ENCODE results near the gene ARHGAP45. TPM values are rescaled to one million over a fixed set of nuclear protein-coding genes. Genes with fewer than 3 reads are reported as not detected.

The ARHGAP45 gene, protein sequence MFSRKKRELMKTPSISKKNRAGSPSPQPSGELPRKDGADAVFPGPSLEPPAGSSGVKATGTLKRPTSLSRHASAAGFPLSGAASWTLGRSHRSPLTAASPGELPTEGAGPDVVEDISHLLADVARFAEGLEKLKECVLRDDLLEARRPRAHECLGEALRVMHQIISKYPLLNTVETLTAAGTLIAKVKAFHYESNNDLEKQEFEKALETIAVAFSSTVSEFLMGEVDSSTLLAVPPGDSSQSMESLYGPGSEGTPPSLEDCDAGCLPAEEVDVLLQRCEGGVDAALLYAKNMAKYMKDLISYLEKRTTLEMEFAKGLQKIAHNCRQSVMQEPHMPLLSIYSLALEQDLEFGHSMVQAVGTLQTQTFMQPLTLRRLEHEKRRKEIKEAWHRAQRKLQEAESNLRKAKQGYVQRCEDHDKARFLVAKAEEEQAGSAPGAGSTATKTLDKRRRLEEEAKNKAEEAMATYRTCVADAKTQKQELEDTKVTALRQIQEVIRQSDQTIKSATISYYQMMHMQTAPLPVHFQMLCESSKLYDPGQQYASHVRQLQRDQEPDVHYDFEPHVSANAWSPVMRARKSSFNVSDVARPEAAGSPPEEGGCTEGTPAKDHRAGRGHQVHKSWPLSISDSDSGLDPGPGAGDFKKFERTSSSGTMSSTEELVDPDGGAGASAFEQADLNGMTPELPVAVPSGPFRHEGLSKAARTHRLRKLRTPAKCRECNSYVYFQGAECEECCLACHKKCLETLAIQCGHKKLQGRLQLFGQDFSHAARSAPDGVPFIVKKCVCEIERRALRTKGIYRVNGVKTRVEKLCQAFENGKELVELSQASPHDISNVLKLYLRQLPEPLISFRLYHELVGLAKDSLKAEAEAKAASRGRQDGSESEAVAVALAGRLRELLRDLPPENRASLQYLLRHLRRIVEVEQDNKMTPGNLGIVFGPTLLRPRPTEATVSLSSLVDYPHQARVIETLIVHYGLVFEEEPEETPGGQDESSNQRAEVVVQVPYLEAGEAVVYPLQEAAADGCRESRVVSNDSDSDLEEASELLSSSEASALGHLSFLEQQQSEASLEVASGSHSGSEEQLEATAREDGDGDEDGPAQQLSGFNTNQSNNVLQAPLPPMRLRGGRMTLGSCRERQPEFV
- 0.17 TPM for polyA plus RNA-seq (2013, experiment 1 of 2)
- polyA plus RNA-seq (2013, experiment 2 of 2), result 0.15 TPM

DNA sequence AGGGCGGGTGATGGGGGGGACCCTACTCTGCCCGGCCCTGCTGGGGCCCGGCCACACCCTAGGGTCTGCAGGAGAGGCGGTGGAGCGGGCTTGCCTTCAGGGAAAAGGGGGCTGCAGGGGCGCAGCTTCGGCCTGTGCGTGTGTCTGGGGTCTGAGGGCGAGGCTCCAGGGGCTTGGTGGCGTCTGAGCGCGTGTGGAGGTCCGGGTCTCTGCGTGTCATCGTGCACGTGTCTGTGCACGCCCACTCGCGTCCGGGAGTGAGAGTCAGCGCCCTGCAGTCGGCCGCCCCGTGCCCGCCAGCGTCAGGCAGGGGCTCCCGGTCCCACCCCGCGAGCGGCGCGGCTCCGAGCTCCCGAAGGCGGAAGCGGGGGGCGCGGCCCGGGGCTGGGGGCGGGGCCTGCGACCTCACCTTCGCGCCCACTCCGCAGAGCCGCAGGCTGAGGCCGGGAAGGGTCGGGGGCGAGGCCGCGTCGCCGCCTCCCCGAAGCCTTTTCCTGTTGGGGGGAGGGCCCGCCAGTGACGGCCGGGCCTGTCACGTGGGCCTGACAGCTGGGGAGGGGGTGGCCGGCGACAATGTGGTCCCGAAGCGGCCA lies at the start of gene ARHGAP45:
TSS of gene ARHGAP45 (plus strand) at position 420 of the 593 bp plus-strand sequence. CDS start 239 bp downstream, outside the sequence.
- H3K14ac ChIP-seq (ENCODE audit: low read length in 2 of 2), result peak within 1 kb of the TSS in 1 of 2 experiments; percentile 86
- peak within 1 kb of the TSS in 1 of 2 experiments; percentile 48 for H2BK12ac ChIP-seq (ENCODE audit: low read length in 2 of 2)
- peaks cover 0 to 12% of the 10 kb centered on the region in 2 experiments for H3K36me3 ChIP-seq (ENCODE audit: control insufficient read depth in 1 of 2, insufficient read depth in 2 of 2, low read depth in 1 of 2, low read length in 2 of 2)
- DNase-seq, result no peak
- no peak within 1 kb of the TSS for H2BK5ac ChIP-seq (ENCODE audit: low read depth, low read length, poor library complexity, severe bottlenecking)
- no peak within 1 kb of the TSS for H3K4ac ChIP-seq (ENCODE audit: low read depth in 1 of 2, low read length in 2 of 2)
- no peak within 1 kb of the TSS for H2AFZ ChIP-seq (ENCODE audit: low read depth, low read length)
- H3K9me3 ChIP-seq (ENCODE audit: control insufficient read depth, low read length), result no peaks in the 10 kb centered on the region
- H3K27me3 ChIP-seq (ENCODE audit: control insufficient read depth in 1 of 2, insufficient read depth in 1 of 2, low read length in 2 of 2), result peaks cover 44 to 68% of the 10 kb centered on the region in 2 experiments
- H4K91ac ChIP-seq (ENCODE audit: low read length), result no peak within 1 kb of the TSS
- H2BK120ac ChIP-seq (ENCODE audit: low read depth, low read length), result no peak within 1 kb of the TSS
- H3K4me3 ChIP-seq (ENCODE audit: insufficient read depth in 1 of 2, low read depth in 1 of 2, low read length in 2 of 2), result peak within 1 kb of the TSS in 1 of 2 experiments; percentile 28
- peak within 1 kb of the TSS; percentile 38 for H4K8ac ChIP-seq (ENCODE audit: low read length)
- no peak within 1 kb of the TSS for H3K9ac ChIP-seq (ENCODE audit: low read length)
- no peak within 1 kb of the TSS for H2AK5ac ChIP-seq (ENCODE audit: low read length, severe bottlenecking)
- WGBS, result 15% methylated on average over 51 of the region's 61 CpGs
- H2BK15ac ChIP-seq (ENCODE audit: low read depth, poor library complexity, severe bottlenecking), result peak within 1 kb of the TSS; percentile 84
- H3K18ac ChIP-seq (ENCODE audit: low read depth in 1 of 2, low read length in 2 of 2), result peak within 1 kb of the TSS in 1 of 2 experiments; percentile 56
- H3K79me1 ChIP-seq (replicated peaks; ENCODE audit: low read length, poor library complexity, severe bottlenecking), result no peaks in the 10 kb centered on the region
- peaks cover 39% of the 10 kb centered on the region for H3K4me1 ChIP-seq (ENCODE audit: control insufficient read depth, insufficient read depth, low read depth, low read length)
- no peak within 1 kb of the TSS for H3K27ac ChIP-seq (ENCODE audit: low read length, poor library complexity, severe bottlenecking)
- H3K23ac ChIP-seq (ENCODE audit: low read length in 2 of 2), result no peak within 1 kb of the TSS
- peak within 1 kb of the TSS; percentile 53 for H3K4me2 ChIP-seq (ENCODE audit: low read length, poor library complexity, severe bottlenecking)

DNA sequence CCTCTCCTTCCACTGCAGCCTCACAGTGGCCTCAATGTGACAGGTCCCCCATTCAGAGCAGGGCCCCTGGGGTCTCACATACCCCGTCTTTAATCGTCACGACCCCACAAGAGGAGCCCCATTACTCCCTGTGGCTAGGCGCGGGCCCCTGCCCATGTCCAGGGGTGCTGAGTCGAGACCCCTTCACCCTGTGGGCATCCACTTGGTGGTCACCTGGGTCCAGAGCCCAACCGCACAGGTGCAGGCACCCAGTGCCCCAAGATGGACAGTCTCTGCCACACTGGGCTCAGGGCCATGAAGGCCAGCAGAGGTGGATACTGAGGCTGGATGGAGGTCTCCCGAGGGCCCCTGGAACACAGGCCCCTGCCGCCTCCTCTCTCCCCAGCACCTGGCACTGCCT lies 49.1 kb upstream of the ARHGAP45 start:
- Histone ChIP-seq H3K23ac (ENCODE audit: low read length in 2 of 2) (peak overlapping the region; percentile 29 to 37), H2BK15ac (ENCODE audit: low read depth, poor library complexity, severe bottlenecking) (peak overlapping the region; percentile 48), H3K79me1 (replicated peaks; ENCODE audit: low read length, poor library complexity, severe bottlenecking) (peaks cover 7% of the 10 kb centered on the region), H3K4me1 (ENCODE audit: control insufficient read depth, insufficient read depth, low read depth, low read length) (peaks cover 53% of the 10 kb centered on the region), H2BK5ac (ENCODE audit: low read depth, low read length, poor library complexity, severe bottlenecking) (no peak overlapping the region), H3K18ac (ENCODE audit: low read depth in 1 of 2, low read length in 2 of 2) (no peak overlapping the region), H2BK120ac (ENCODE audit: low read depth, low read length) (no peak overlapping the region), H3K4me2 (ENCODE audit: low read length, poor library complexity, severe bottlenecking) (no peak overlapping the region), H3K27me3 (ENCODE audit: control insufficient read depth in 1 of 2, insufficient read depth in 1 of 2, low read length in 2 of 2) (no peaks in the 10 kb centered on the region), H3K4ac (ENCODE audit: low read depth in 1 of 2, low read length in 2 of 2) (peak overlapping the region in 1 of 2 experiments; percentile 13), H3K27ac (ENCODE audit: low read length, poor library complexity, severe bottlenecking) (no peak overlapping the region), H2AK5ac (ENCODE audit: low read length, severe bottlenecking) (peak overlapping the region; percentile 46), H3K4me3 (ENCODE audit: insufficient read depth in 1 of 2, low read depth in 1 of 2, low read length in 2 of 2) (no peak overlapping the region), H3K14ac (ENCODE audit: low read length in 2 of 2) (no peak overlapping the region), H2BK12ac (ENCODE audit: low read length in 2 of 2) (peak overlapping the region; percentile 2 to 31), H3K36me3 (ENCODE audit: control insufficient read depth in 1 of 2, insufficient read depth in 2 of 2, low read depth in 1 of 2, low read length in 2 of 2) (peaks cover 12 to 52% of the 10 kb centered on the region in 2 experiments), H3K9ac (ENCODE audit: low read length) (peak overlapping the region; percentile 90), H2AFZ (ENCODE audit: low read depth, low read length) (no peak overlapping the region), H3K9me3 (ENCODE audit: control insufficient read depth, low read length) (no peaks in the 10 kb centered on the region), H4K8ac (ENCODE audit: low read length) (peak overlapping the region; percentile 74), H4K91ac (ENCODE audit: low read length) (peak overlapping the region; percentile 36)
- DNase-seq, result no peak
- WGBS, result 90% methylated on average over 9 of the region's 9 CpGs

DNA sequence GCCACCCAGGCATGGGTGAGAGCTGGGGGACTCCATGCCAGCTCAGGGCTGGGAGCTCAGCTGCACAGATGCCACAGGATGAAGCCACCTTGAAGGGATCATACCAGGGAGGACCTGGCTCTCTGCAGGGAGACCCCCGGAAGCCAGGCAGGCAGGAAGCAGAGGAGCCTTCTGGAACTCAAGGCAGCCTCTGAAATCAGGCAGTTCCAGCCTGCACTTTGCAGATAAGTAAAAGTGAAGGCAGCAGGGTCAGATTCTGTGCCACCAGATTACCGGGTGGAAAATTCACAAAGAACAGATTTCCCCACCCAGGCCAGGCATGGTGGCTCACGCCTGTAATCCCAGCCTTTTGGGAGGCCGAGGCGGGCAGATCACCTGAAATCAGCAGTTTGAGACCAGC lies 48.6 kb upstream of the ARHGAP45 start:
- peak overlapping the region; percentile 90 for H3K9ac ChIP-seq (ENCODE audit: low read length)
- 95% methylated on average over 5 of the region's 5 CpGs for WGBS
- no peak overlapping the region for H2BK120ac ChIP-seq (ENCODE audit: low read depth, low read length)
- no peak for DNase-seq
- no peak overlapping the region for H2BK5ac ChIP-seq (ENCODE audit: low read depth, low read length, poor library complexity, severe bottlenecking)
- H3K27ac ChIP-seq (ENCODE audit: low read length, poor library complexity, severe bottlenecking), result no peak overlapping the region
- H3K4me2 ChIP-seq (ENCODE audit: low read length, poor library complexity, severe bottlenecking), result no peak overlapping the region
- H4K91ac ChIP-seq (ENCODE audit: low read length), result no peak overlapping the region
- H4K8ac ChIP-seq (ENCODE audit: low read length), result no peak overlapping the region
- no peak overlapping the region for H3K18ac ChIP-seq (ENCODE audit: low read depth in 1 of 2, low read length in 2 of 2)
- no peaks in the 10 kb centered on the region for H3K27me3 ChIP-seq (ENCODE audit: control insufficient read depth in 1 of 2, insufficient read depth in 1 of 2, low read length in 2 of 2)
- peak overlapping the region in 1 of 2 experiments; percentile 96 for H3K4me3 ChIP-seq (ENCODE audit: insufficient read depth in 1 of 2, low read depth in 1 of 2, low read length in 2 of 2)
- peaks cover 7 to 47% of the 10 kb centered on the region in 2 experiments for H3K36me3 ChIP-seq (ENCODE audit: control insufficient read depth in 1 of 2, insufficient read depth in 2 of 2, low read depth in 1 of 2, low read length in 2 of 2)
- no peak overlapping the region for H2BK12ac ChIP-seq (ENCODE audit: low read length in 2 of 2)
- H3K79me1 ChIP-seq (replicated peaks; ENCODE audit: low read length, poor library complexity, severe bottlenecking), result peaks cover 4% of the 10 kb centered on the region
- no peaks in the 10 kb centered on the region for H3K9me3 ChIP-seq (ENCODE audit: control insufficient read depth, low read length)
- H3K23ac ChIP-seq (ENCODE audit: low read length in 2 of 2), result no peak overlapping the region
- H3K14ac ChIP-seq (ENCODE audit: low read length in 2 of 2), result no peak overlapping the region
- H2AFZ ChIP-seq (ENCODE audit: low read depth, low read length), result no peak overlapping the region
- no peak overlapping the region for H2BK15ac ChIP-seq (ENCODE audit: low read depth, poor library complexity, severe bottlenecking)
- H3K4me1 ChIP-seq (ENCODE audit: control insufficient read depth, insufficient read depth, low read depth, low read length), result peaks cover 53% of the 10 kb centered on the region
- H2AK5ac ChIP-seq (ENCODE audit: low read length, severe bottlenecking), result no peak overlapping the region
- H3K4ac ChIP-seq (ENCODE audit: low read depth in 1 of 2, low read length in 2 of 2), result no peak overlapping the region

All from mesenchymal stem cell (in vitro differentiated cells and primary cell).